Right ventricle myocardium superior (tissue), 1 donor: ENCODE measurements around the gene SLC4A5. TPM values are rescaled to one million over a fixed set of nuclear protein-coding genes. Genes with fewer than 3 reads are reported as not detected.
A peak's percentile ranks its signal among the peaks of the same experiment; 100 is the strongest.
"Not testable (repeated sequence)": the region's sequence is repeated elsewhere in the genome, so short reads cannot be mapped to it uniquely, and the experiment has no call there.

Source experiments
- ATAC-seq: fragments of 200-7000 bp; cut with Tn5 transposase; one replicate; pipeline ENCODE4 v1.9.1; 2020; ENCODE audit warnings: mild to moderate bottlenecking; ENCODE audit not compliant: poor library complexity
- DNase-seq: peaks from one replicate; pipeline ENCODE4 v3.0.0-alpha.2; 2020
- intact Hi-C: fragments of 100-400 bp; cut with DNase I; formaldehyde crosslinking; loops from one replicate; pipeline ENCODE4 v1.11.2; 2022
- total RNA-seq: library from RNA; stranded (reverse); fragmentation: NEBNext Ultra II Directional; extraction: Animal tissue kit (Norgen Biotek cat#: 25700); gene quantifications from one replicate; pipeline ENCODE4 v1.2.1, GENCODE V29; 2021
- donor health status: DM: no; HTN: yes; CAD: no; lungs with severe emphysema.

The SLC4A5 gene
- total RNA-seq, 1 donor from 2014 or later, result 1.3 TPM

DNA sequence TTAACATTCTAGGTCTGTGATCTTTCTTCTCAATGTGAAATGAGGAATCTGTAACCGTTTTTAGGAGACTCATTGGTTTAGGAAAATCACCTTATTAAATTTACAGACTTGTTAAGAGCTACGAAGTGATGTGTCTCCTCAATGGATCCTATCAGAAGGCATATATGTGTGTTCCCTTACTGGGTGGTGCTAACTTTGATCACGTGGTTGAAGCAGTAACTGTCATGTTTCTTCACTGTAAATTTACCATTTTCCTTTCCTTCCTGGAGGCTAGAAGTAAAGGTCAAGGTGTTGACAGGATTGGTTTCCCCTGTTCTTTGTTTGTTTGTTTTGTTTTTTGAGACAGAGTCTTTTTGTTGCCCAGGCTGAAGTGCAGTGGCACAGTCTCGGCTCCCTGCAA, 146.2 kb downstream of the SLC4A5 start:
- intact Hi-C loops, result no loop called here
- no peak for ATAC-seq
- no peak for DNase-seq

DNA sequence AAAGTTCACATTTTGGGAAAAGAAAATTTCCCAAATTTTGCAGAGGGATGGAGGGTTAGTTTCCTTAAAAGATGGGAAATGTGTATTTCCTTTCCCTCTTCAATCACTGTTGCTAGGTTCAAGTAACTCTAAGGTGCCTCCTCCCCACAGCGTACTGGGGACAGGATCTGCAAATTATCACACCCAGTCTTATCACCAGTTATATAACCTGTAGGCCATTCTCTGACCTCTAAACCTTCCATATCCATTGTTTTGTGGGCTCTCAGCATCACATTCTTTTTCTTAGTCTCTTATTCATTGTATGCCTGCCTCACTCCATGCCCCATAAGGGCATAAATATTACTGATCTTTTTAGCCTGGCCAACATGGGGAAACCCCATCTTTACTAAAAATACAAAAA, 148.4 kb downstream of the SLC4A5 start:
- ATAC-seq (no peak), DNase-seq (no peak)
- intact Hi-C loops, result no loop called here

DNA sequence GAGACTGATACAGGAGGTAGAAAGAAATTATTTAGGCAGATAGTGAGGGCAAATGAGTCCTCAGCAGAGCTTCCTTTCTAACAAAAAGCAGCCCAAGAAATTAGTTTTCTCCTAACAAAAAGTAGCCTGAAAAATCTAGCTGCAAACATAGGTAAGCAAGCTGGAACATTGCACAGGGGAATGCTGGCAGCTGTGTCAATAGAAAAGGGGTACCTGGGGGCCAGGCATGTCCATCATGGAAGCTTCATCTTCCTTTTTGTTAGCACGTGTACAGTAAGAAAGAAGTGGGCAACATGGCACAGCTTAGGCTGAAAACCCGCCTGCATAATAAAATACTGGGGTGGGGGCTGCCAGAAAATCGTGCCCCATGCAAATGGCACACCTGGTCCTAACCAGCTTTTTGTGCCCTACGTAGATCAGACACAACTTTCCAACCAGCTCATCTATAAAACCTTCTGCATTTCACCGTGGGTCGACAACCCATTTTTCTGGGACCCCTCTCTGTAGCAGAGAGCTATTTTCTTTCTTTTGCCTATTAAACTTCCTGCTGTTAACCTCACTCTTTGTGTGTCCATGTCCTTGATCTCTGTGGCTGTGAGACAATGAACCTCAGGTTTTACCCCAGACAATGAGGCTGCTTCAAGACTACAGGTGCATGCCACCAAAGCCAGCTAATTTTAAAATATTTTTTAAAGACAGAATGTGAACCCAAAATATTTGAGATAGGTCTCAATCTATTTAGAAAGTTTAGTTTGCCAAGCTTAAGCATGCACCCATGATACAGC, 151.4 kb downstream of the SLC4A5 start:
- DNase-seq (no peak), ATAC-seq (no peak)
- intact Hi-C loops, result no loop called here

DNA sequence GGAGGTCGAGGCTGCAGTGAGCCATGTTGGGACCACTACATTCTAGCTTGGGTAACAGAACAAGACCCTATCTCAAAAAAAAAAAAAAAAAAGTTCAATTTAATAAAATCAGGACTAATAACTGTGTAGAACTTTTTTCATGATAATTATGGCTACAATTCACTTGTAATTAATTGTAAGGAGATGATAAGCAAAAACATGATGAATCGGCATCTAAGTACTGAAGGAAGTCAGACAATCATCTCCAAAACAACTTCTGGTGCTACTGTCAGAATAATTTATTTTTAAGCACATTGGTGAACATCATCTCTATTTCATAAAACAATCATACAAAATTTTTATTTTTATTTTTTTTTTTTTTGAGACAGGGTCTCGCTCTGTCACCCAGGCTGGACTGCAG, 154.5 kb downstream of the SLC4A5 start:
- no peak for DNase-seq
- intact Hi-C loops, result no loop called here
- ATAC-seq, result no peak

DNA sequence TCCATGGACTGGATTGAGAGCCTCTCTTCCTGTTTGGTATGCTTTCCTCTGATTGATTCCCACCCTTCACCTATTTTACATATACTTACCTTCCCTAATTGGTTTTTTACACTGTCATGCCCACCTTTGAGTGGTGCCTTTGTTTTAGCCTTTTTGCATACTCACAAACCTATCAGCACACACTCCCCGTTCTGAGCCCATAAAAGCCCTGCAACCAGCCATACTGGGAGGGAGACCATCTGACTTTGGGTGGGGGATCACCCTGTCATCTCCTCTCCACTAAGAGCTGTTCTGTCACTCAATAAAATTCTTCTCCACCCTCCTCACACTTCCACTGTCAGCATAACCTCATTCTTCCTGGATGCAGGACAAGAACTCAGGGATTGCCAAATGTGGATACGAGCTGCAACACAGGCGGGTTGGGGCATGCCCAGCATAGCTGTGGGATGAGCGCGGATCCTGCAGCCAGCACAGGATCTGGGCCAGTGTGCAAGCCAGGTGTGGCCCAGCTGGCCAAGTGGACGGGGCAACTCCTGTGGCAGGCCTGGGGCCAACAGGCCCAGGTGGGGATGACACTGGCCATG, 155.1 kb downstream of the SLC4A5 start:
- intact Hi-C loops, result no loop called here
- ATAC-seq (peak; percentile 34), DNase-seq (no peak)

DNA sequence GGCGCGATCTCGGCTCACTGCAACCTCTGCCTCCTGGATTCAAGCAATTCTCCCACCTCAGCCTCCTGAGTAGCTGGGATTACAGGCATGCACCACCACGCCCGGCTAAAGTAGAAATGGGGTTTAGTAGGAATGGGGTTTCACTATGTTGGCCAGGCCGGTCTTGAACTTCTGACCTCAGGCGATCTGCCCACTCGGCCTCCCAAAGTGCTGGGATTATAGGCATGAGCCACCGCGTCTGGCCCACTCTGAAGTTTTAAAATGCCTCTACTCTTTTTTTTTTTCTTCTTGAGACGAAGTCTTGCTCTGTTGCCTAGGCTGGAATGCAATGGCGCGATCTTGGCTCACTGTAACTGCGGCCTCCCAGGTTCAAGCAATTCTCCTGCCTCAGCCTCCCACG, 156.5 kb downstream of the SLC4A5 start:
- intact Hi-C loops, DNase-seq, ATAC-seq: not testable (repeated sequence)

DNA sequence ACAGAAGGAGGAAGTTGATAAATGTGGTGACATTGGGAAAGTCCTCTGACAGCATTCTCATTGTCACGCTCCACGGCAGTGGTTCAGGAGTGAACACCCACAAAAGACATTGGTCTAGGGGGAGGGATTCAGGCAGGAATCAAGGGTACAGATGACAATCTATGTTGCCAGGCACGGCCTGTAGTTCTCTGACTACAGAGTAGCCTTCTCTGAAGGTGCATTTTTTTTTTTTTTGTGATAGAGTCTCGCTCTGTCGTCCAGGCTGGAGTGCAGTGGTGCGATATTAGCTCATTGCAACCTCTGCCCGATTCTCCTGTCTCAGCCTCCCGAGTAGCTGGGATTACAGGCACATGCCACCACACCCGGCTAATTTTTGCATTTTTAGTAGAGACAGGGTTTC, 157.2 kb downstream of the SLC4A5 start:
- ATAC-seq, result peak; percentile 48
- intact Hi-C loops, result no loop called here

DNA sequence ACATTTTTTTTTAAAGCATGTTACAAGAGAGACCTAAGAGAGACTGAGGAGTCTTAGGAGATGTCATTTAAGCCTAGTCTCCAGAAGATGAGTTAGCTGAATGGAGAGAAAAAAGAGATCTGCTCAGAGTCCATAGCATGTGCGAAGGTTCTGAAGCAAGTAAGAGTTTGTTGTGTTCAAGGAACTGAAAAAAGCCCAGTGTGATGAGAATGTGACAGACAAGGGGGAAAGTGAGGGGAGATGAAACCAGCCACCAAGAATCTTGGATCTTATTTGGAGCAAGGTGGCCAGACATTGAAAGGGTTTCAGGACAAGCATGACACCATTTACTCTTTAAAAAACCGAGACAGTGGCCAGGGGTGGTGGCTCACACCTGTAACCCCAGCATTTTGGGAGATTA, 159.3 kb downstream of the SLC4A5 start:
- DNase-seq (no peak), ATAC-seq (no peak)
- intact Hi-C loops, result no loop called here

More for the DNA sequence above, 157.2 kb downstream of the SLC4A5 start:
- DNase-seq, result no peak

DNA sequence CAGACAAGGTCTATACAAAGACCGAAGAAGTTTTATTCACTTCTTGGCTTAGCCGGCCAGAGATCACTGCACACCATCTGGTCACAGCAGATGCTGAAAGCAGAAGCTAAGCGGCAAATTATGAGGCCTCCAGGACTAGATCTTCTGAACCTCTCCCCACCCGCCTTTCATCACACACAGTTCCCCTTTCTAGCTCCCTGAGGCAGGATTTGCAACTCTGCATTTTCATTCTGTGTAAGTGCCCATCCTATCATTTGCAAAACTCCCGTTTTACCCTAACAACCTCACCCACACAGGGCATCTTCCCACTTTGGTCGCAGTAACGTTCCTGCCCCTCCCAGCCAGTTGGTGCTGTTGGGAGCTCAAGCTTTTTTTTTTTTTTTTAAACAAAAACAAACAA, 161.5 kb downstream of the SLC4A5 start:
- DNase-seq (peak; percentile 55), ATAC-seq (peak; percentile 1)
- intact Hi-C loops, result no loop called here

DNA sequence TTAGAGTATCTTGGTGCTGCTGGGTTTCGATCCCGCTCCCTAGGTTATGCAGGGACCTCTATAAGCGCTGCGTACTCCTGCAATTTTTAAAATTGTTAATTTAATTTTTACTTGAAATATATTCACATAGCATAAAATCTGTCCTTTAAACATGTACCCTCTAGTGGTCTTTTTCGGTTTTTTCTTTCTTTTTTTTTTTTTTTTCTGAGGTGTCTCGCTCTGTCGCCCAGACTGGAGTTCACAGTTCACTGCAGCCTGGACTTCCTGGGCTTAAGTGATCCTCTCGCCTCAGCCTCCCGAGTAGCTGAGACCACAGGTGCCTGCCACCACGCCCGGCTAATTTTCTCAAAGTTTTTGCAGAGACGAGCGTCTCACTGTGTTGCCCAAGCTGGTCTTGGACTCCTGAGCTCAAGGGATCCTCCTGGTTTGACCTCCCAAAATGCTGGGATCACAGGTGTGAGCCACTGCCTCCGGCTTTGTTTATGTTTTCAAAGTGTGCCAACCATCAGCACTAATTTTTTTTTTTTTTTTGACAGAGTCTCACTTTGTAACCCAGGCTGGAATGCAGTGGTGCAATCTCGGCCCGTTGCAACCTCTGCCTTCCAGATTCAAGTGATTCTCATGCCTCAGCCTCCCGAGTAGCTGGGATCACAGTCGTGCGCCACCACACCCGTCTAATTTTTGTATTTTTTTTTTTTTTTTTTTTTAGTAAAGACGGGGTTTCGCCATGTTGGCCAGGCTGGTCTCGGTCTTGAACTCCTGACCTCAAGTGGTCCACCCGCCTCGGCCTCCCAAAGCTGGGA, 164.0 kb downstream of the SLC4A5 start:
- intact Hi-C loops, result no loop called here

DNA sequence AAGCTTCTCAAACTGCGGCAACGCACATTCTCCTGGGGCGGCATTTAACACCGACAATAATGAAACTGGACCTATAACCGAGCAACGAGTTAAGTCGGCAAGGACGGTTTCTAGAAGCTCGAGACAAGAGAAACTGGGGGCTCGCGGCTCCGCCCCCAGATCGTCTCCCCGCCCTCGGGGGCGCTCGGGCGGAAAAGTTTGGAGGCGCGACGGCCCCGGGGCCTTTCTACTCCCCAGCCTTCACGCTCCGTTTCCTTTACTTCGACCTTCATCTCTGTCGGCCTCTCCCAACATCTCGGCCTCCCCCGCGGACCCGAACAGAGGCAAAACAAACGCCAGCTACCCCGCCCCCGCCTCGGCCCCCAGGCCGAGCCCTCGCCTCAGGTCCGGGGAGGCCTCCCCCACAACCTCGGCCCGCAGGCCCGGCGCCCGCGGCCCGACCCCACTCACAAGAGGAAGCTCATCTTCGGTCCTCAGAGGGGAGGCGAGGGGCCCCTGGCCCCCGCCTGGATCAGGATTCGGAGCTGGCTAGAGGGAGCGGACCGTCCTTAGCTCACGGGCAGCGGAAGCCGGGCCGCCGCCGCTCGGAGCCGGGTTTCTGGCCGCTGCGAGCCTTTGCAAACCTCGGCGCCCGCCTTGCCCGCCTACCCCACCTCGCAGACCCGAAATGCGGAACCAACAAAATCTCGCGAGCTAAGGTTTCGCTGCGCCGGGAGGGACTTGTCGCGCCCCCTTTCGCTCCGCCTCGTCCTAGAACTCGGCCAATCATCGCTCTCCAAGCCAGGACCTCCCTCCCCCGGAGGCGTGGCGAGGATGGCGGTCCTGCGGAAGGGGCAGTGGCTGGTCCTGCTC, 164.8 kb downstream of the SLC4A5 start, which contains the start of gene MOB1A:
TSS of gene MOB1A (minus strand) at position 669 of the 852 bp plus-strand sequence. CDS start at position 464, 205 bp downstream.
- ATAC-seq (peak; percentile 99), DNase-seq (peak; percentile 98)
- intact Hi-C loops, result no loop called here

More for the DNA sequence above, 164.0 kb downstream of the SLC4A5 start:
- DNase-seq (no peak), ATAC-seq (peak; percentile 1)

DNA sequence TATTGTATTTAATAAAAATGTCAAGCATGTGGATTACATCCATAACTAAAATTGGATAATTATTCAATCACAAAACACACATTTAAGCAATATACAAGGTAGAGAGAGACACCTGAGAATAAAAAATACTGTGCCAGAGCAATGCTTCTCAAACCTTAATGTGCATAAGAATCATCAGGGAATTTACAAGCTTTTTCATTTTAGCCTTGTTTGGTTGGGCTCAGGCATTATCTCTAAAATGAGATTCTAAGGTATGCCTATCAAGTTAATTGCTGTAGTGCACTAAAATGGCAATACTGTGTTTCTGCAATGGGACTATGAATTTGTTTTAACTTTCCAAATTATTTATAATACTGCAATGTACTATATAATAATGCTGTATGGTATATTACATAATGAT, 165.5 kb downstream of the SLC4A5 start:
- intact Hi-C loops, result no loop called here
- ATAC-seq, result no peak

DNA sequence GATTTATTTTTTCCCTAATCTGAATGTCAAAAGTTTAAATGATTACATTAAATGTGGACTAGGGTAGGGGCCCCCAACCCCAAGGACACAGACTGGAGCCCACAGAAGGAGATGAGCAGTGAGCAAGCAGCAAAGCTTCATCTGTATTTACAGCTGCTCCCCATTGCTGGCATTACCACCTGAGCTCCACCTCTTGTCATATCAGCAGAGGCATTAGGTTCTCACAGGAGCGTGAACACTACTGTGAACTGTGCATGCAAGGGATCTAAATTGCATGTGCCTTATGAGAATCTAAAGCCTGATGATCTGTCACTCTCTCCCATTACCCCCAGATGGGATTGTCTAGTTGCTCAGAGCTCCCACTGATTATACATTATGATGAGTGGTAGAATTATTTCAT, 168.3 kb downstream of the SLC4A5 start:
- DNase-seq (no peak), ATAC-seq (no peak)
- intact Hi-C loops, result no loop called here

More for the DNA sequence above, 165.5 kb downstream of the SLC4A5 start:
- no peak for DNase-seq

DNA sequence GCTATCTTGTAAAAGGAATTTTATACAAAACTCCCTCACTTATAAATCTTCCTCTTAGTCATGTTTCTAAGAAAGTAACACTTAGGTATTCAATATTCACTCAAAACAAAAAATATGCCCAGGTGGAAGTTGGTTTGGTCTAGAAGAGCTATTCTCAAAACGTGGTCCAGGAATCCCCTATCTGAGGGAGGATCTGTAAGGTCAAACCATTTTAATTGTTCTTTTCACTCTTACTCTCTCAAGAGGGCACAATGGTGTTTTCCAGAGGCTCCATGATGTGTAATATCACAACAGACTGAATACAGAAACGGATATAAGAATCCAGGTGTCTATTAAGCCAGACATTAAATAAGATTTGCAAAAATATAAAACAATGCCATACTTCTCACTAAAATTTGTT, 174.5 kb downstream of the SLC4A5 start:
- ATAC-seq (no peak), DNase-seq (no peak)
- intact Hi-C loops, result no loop called here

Other genes starting within 250 kb of the SLC4A5 start
- 89.6 TPM for gene BOLA3, start 195.5 kb downstream of the SLC4A5 start, total RNA-seq
- gene MOB1A, start 164.5 kb downstream of the SLC4A5 start, total RNA-seq, result 53.1 TPM
- 19.0 TPM for gene MTHFD2, start 144.8 kb downstream of the SLC4A5 start, total RNA-seq
- gene DCTN1, start 36.9 kb upstream of the SLC4A5 start, total RNA-seq, result 149 TPM
- gene C2orf81, start 78.2 kb upstream of the SLC4A5 start, total RNA-seq, result 0.62 TPM
- gene WDR54, start 78.3 kb upstream of the SLC4A5 start, total RNA-seq, result 2.2 TPM
- gene RTKN, start 98.5 kb upstream of the SLC4A5 start, total RNA-seq, result 17.8 TPM
- 19.6 TPM for gene INO80B, start 111.7 kb upstream of the SLC4A5 start, total RNA-seq
- gene WBP1, start 115.0 kb upstream of the SLC4A5 start, total RNA-seq, result 42.4 TPM
- gene MOGS, start 122.0 kb upstream of the SLC4A5 start, total RNA-seq, result 19.2 TPM
- 159 TPM for gene MRPL53, start 129.3 kb upstream of the SLC4A5 start, total RNA-seq
- gene CCDC142, start 139.6 kb upstream of the SLC4A5 start, total RNA-seq, result 7.2 TPM
- gene TTC31, start 139.7 kb upstream of the SLC4A5 start, total RNA-seq, result 8.4 TPM
- gene LBX2, start 156.2 kb upstream of the SLC4A5 start, total RNA-seq, result 0.16 TPM
- gene PCGF1, start 164.3 kb upstream of the SLC4A5 start, total RNA-seq, result 20.3 TPM
- not detected for gene TLX2, start 171.0 kb upstream of the SLC4A5 start, total RNA-seq
- not detected for gene DQX1, start 182.8 kb upstream of the SLC4A5 start, total RNA-seq
- gene AUP1, start 186.3 kb upstream of the SLC4A5 start, total RNA-seq, result 43.2 TPM
- gene HTRA2, start 186.5 kb upstream of the SLC4A5 start, total RNA-seq, result 28.5 TPM
- 3.6 TPM for gene LOXL3, start 210.5 kb upstream of the SLC4A5 start, total RNA-seq
- gene DOK1, start 211.3 kb upstream of the SLC4A5 start, total RNA-seq, result 3.8 TPM